Tibial nerve (tissue), 4 donors: ENCODE results near the gene GREM2. TPM values are rescaled to one million over a fixed set of nuclear protein-coding genes. Genes with fewer than 3 reads are reported as not detected.

ENCODE experiments used
- DNase-seq, 2 donors: peaks; one replicate each; pipeline ENCODE4 v3.0.0-alpha.2; 2019; ENCODE audit warnings: low spot score in 2 of 2
- H3K27ac ChIP-seq, 4 donors: fragments of 200-600 bp; sonication (generic) in 3 of 4; one replicate each; pipeline ENCODE4 v1.5.1; 2017 to 2019; ENCODE audit warnings: mild to moderate bottlenecking in 1 of 4
- H3K27me3 ChIP-seq, 2 donors: fragments of 200-600 bp; sonication (generic) in 1 of 2; one replicate each; pipeline versions ENCODE4 v1.5.1 to v1.6.0; 2017 to 2019
- H3K36me3 ChIP-seq, 3 donors: fragments of 200-600 bp; sonication (generic); one replicate each; pipeline ENCODE4 v1.5.1; 2018 to 2019
- H3K4me1 ChIP-seq, 4 donors: fragments of 200-600 bp; sonication (generic) in 3 of 4; one replicate each; pipeline ENCODE4 v1.5.1; 2017 to 2019
- H3K4me3 ChIP-seq, 4 donors: fragments of 200-600 bp; sonication (generic) in 3 of 4; one replicate each; pipeline ENCODE4 v1.5.1; 2017 to 2019; ENCODE audit warnings: mild to moderate bottlenecking in 1 of 4, moderate library complexity in 1 of 4
- H3K9me3 ChIP-seq, 4 donors: fragments of 200-600 bp; sonication (generic) in 3 of 4; one replicate each; pipeline ENCODE4 v1.5.1; 2017 to 2019
- EP300 ChIP-seq, 2 donors: sonication (generic); formaldehyde crosslinking; IDR thresholded peaks; one replicate each; pipeline ENCODE4 v1.6.1; 2017; ENCODE audit warnings: antibody characterized with exemption in 2 of 2, mild to moderate bottlenecking in 1 of 2
- POLR2A ChIP-seq, 2 donors: fragments of 450-650 bp; IDR thresholded peaks; one replicate each; pipeline ENCODE4 v1.6.1; 2017; ENCODE audit warnings: antibody characterized with exemption in 2 of 2, mild to moderate bottlenecking in 2 of 2, moderate library complexity in 2 of 2
- WGBS, 2 donors: methylation state at CpG; one replicate each; pipeline ENCODE4 v1.1.5; 2018; 5-methylcytosine and 5-hydroxymethylcytosine counted together
- total RNA-seq, 4 donors: library from RNA; depleted of rRNA; stranded (reverse); fragments of >200 nt; gene quantifications; one replicate each; pipeline ENCODE4 v1.1.0, GENCODE V29; 2016
- TF ChIP-seq, protein P1 (sequence below), 5 experiments: fragments of 200-600 bp in 3 of 5; fragments of 450-650 bp in 2 of 5; sonication (generic) in 3 of 5; IDR thresholded peaks; one replicate each; pipeline ENCODE4 v1.5.1; 2016 to 2019; ENCODE audit warnings: antibody characterized with exemption in 5 of 5, mild to moderate bottlenecking in 3 of 5, moderate library complexity in 2 of 5

Gene GREM2
- total RNA-seq, 4 donors from 2014 or later = 0.21 to 0.87 (median 0.35) TPM

DNA sequence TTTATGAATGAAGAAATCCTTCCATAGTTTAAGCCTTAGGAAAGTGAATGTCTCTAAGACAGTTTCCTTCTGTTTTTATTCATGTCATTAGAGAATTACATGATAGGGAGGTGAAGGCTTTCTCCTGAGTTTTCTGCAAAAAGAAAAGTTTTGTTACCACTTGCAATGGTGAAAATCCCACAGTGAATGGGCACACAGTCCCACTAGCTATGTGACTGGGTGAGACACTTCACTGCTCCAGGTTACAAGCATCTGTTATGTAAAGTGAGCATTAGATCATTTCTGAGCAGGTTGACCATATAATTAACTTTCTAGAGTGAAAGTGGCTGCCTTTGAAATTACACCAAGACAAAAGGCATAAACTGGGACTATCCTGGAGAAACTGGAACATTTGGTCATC is 38.9 kb upstream of the GREM2 start:
- no peak overlapping the region for H3K4me3 ChIP-seq
- no peaks in the 10 kb centered on the region for H3K9me3 ChIP-seq
- H3K27me3 ChIP-seq = no peaks in the 10 kb centered on the region
- no peak overlapping the region for H3K27ac ChIP-seq
- DNase-seq = no peak
- H3K36me3 ChIP-seq = no peaks in the 10 kb centered on the region
- no peaks in the 10 kb centered on the region for H3K4me1 ChIP-seq
- no peak for TF ChIP-seq POLR2A (IDR thresholded peaks at IDR 0.05)
- TF ChIP-seq, protein P1, sequence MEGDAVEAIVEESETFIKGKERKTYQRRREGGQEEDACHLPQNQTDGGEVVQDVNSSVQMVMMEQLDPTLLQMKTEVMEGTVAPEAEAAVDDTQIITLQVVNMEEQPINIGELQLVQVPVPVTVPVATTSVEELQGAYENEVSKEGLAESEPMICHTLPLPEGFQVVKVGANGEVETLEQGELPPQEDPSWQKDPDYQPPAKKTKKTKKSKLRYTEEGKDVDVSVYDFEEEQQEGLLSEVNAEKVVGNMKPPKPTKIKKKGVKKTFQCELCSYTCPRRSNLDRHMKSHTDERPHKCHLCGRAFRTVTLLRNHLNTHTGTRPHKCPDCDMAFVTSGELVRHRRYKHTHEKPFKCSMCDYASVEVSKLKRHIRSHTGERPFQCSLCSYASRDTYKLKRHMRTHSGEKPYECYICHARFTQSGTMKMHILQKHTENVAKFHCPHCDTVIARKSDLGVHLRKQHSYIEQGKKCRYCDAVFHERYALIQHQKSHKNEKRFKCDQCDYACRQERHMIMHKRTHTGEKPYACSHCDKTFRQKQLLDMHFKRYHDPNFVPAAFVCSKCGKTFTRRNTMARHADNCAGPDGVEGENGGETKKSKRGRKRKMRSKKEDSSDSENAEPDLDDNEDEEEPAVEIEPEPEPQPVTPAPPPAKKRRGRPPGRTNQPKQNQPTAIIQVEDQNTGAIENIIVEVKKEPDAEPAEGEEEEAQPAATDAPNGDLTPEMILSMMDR (IDR thresholded peaks at IDR 0.05) = no peak
- TF ChIP-seq EP300 (IDR thresholded peaks at IDR 0.05) = no peak

DNA sequence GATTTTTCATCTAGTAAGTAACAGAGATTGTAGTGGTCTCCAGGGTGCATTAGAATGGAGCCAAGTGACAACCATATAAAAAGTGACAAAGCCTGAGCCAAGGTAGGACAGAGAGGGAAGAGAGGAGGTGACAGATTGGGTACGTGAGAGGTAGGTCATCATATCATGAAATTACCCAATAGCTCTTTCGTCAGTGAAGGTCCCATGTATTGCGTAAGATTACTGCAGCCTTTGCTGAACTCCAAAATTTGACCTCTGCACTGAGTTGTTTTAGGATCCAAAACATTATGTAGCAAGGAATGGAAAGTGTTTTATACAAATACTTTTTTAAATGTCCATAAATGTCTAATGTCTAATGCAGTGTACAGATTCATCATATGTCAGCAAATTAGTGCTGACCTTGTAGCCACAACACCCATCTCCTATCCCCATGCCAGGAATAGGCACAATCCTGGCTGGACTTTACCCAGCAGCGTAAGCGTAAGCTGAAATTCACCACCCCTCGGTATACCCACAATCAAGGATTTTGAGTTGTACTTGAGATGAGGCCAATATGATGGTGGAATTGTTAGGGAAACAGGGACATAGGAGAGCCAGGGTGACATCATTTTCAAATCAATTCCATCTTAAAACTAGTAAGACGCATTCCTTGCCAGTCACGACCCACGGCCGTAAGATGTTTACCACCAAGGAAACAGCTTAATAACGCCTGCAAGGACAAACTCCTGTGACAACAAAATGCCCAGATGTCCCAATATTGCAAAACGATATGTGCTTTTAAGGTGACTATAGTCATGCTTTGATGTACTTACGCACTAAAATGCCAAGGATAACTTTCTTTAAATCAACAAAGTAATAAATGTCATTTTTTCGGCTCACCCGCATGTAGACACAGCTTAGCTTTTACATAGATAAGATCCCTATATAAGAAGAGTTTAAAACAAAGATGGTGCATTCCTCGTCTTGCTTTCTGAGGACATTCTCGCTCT is 38.1 kb upstream of the GREM2 start:
- TF ChIP-seq POLR2A (IDR thresholded peaks at IDR 0.05) (no peak), EP300 (IDR thresholded peaks at IDR 0.05) (peak in 1 of 2 donors; percentile 40)
- Histone ChIP-seq H3K27me3 (no peaks in the 10 kb centered on the region), H3K4me1 (no peaks in the 10 kb centered on the region), H3K4me3 (no peak overlapping the region), H3K9me3 (no peaks in the 10 kb centered on the region), H3K27ac (no peak overlapping the region), H3K36me3 (no peaks in the 10 kb centered on the region)
- 87 to 90% methylated on average over 17 of the region's 17 CpGs for WGBS, 2 donors
- no peak for DNase-seq

DNA sequence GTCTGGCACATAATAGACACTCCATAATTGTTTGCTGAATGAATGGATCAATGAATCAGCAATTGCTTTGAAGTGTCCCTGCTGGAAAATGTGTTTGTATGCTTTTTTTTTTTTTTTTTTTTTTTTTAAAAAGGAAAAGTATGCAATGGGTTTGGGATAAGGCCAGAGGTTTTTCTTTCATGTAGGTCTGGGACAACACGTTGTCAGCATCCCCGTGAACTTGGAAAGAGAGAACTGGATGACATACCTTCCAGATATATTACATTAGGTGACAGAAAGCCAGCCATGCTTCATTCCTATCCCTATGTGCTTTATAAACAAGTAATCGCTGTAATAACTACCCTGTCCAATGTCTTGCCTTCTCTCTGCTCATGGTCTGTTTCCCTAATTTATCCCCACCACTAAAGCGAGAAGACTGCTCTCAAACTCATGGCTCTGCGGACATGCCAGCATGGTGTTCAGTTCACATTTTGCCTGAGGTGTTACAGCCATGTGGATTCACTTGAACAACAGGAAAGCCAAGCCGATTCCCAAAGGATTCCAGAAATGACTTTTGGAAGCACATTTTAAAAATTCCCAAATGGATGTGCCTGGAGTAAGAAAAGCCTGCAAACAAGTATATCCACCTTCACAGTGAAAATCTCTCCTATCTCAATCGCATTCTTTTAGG is 34.8 kb upstream of the GREM2 start:
- Histone ChIP-seq H3K36me3 (no peaks in the 10 kb centered on the region), H3K9me3 (no peaks in the 10 kb centered on the region), H3K4me3 (no peak overlapping the region), H3K27ac (no peak overlapping the region), H3K4me1 (no peaks in the 10 kb centered on the region), H3K27me3 (no peaks in the 10 kb centered on the region)
- WGBS, 2 donors = 51 to 63% methylated on average over 7 of the region's 7 CpGs
- DNase-seq = no peak
- TF ChIP-seq EP300 (IDR thresholded peaks at IDR 0.05) (no peak), POLR2A (IDR thresholded peaks at IDR 0.05) (no peak)
- TF ChIP-seq, protein P1 (IDR thresholded peaks at IDR 0.05) = no peak

DNA sequence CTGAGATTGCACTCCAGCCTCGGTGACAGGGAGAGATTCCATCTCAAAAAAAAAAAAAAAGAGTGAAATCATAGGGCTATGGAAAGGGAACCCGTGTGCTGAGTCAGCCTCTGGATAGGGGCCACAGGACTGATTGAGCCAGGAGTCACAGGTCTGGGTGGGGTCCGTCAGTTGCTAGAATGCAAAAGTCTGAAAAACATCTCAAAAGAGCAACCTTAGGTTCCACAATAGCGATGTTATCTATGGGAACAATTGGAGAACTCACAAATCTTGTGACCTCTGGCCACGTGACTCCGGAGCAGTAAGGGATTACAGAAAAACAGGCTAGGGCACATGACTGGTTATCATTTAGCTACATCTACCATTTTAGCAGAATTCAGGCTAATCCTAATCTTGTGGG is 32.8 kb upstream of the GREM2 start:
- no peaks in the 10 kb centered on the region for H3K27me3 ChIP-seq
- no peaks in the 10 kb centered on the region for H3K36me3 ChIP-seq
- no peak for DNase-seq
- TF ChIP-seq EP300 (IDR thresholded peaks at IDR 0.05) (no peak), POLR2A (IDR thresholded peaks at IDR 0.05) (no peak)
- TF ChIP-seq, protein P1 (IDR thresholded peaks at IDR 0.05) = no peak
- no peaks in the 10 kb centered on the region for H3K9me3 ChIP-seq
- no peaks in the 10 kb centered on the region for H3K4me1 ChIP-seq
- 63 to 66% methylated on average over 6 of the region's 6 CpGs for WGBS, 2 donors
- H3K27ac ChIP-seq = no peak overlapping the region
- no peak overlapping the region for H3K4me3 ChIP-seq

GRCh38 chr1:240635466-240636256 is 23.7 kb upstream of the GREM2 start:
- Histone ChIP-seq H3K36me3 (no peaks in the 10 kb centered on the region), H3K4me3 (no peak overlapping the region), H3K27me3 (no peaks in the 10 kb centered on the region), H3K9me3 (no peaks in the 10 kb centered on the region), H3K27ac (no peak overlapping the region), H3K4me1 (no peaks in the 10 kb centered on the region)
- TF ChIP-seq EP300 (IDR thresholded peaks at IDR 0.05) (no peak), POLR2A (IDR thresholded peaks at IDR 0.05) (no peak)
- TF ChIP-seq, protein P1 (IDR thresholded peaks at IDR 0.05) = no peak
- no peak for DNase-seq
- WGBS, 2 donors = 78 to 83% methylated on average over 16 of the region's 16 CpGs
